Stimulated activated CD4-positive, alpha-beta T cell treated with anti-CD3 and anti-CD28 coated beads, Interleukin-12 subunit alpha, Interleukin-12 subunit beta, amount 100 ng/mL, for 48 hours (primary cell): ENCODE results near the gene AMZ2.
"Not testable (repeated sequence)": the region's sequence is repeated elsewhere in the genome, so short reads cannot be mapped to it uniquely, and the experiment has no call there.

Source experiments
- DNase-seq, 3 donors: peaks; one replicate each; pipeline ENCODE4 v3.0.0-alpha.2; 2020; ENCODE audit warnings: low read depth in 2 of 3, low spot score in 1 of 3

AMZ2 gene

DNA sequence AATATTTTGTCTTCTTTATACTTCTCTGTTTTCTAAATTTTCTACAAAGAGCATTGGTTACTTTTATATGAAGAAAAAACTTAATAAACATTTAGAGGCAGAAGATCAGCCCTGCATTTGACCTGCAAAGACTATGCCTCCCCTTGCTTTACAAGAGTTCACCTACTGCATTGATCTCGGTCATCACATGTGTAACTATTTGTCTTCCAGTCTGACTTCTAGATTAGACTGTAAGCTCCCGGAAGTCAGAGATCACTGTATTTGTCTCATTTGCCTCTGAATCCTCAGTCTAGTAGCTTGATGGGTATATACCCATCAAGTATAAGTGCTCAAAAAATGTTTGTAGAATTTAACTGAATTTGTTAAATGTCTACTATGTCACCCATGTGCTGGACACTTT, 27.7 kb upstream of the AMZ2 start:
- not testable (repeated sequence) for DNase-seq

DNA sequence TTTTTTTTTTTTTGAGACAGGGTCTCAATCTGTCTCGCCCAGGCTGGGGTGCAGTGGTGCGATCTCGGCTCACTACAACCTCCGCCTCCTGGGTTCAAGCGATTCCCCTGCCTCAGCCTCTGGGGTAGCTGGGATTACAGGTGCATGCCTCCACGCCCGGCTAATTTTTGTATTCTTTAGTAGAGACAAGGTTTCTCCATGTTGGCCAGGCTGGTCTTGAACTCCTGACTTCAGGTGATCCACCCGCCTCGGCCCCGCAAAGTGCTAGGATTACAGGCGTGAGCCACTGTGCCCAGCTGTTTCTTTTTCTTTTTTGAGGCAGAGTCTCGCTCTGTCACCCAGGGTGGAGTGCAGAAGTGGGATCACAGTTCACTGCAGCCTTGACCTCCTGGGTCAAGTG, 27.1 kb upstream of the AMZ2 start:
- not testable (repeated sequence) for DNase-seq

DNA sequence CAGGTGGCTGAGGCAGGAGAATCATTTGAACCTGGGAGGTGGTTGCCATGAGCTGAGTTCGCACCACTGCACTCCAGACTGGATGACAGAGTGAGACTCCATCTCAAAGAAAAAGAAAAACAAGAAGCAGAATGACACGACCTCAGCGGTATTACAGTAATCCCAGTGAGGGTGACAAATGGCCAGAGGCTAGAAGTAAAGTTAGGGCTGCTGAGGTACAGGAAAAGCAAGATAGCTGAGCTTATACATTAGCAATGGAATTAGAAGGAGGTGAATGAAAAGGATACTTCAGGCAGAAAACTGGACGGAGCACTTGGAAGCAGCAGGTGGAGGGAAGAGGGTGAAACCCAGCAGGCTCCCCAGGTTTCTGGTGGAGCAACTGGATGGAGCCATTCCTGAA, 26.1 kb upstream of the AMZ2 start:
- DNase-seq: no peak

DNA sequence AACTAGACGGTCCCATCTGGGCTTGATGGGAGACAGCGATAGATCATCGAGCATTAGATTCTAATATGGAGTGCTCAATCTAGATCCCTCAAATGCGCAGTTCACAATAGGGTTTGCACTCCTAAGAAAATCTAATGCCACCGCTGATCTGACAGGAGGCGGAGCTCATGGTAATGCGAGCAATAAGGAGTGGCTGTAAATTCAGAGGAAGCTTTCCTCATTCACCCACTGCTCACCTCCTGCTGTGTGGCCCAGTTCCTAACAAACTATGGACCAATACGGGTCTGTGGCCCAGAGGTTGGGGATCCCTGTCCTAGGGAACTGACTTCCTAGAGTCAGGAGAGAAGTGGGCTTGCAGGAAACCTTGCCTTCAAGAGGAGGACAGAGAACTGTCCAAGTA, 25.2 kb upstream of the AMZ2 start:
- no peak for DNase-seq

DNA sequence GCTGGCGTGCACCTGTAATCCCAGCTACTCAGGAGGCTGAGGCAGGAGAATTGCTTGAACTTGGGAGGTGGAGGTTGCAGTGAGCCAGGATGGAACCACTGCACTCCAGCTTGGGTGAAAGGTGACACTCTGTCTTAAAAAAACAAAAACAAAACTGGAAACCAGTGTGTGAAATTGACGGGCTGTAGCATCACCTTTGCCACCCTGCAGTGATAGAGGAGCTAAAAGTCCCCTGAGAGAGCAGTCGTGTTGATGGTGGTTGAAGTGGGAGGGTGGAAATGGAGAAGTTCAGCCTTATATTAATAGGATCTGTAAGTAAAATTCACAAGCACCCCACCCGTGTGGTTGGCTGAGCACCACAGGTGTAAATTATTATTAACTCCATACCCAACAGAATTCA, 22.8 kb upstream of the AMZ2 start:
- DNase-seq: not testable (repeated sequence)

DNA sequence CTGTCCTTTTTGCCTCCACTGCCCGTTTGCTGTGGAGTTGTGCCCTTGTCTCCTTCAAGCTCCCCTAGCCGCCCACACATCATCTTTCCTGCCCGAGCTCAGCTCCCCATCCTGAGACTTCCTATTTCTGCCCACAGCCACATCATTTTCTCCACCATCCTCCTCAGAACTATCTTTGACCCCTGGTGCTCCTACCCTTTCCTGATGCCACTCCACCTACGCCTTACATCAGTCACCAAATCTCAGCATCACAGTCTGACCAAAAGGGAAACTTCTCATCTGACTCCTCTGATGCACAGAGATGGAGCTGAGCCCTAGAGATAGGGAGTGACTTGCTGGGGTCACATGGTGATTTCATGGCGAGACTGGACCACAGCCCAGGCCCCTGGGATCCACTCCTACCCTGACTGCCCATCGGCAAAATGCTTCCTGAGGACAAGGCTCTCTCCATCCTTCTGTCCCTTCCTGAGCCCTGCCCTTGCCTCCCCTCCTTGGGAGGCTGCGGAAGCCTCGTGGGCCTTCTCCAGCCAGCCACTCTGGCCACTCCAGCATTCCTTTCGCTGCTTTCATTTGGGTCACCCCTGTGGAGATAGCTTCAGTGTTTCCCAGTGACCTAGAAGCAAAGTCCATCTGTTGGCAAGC, 19.7 kb upstream of the AMZ2 start:
- DNase-seq: peak in 1 of 3 donors; percentile 35

DNA sequence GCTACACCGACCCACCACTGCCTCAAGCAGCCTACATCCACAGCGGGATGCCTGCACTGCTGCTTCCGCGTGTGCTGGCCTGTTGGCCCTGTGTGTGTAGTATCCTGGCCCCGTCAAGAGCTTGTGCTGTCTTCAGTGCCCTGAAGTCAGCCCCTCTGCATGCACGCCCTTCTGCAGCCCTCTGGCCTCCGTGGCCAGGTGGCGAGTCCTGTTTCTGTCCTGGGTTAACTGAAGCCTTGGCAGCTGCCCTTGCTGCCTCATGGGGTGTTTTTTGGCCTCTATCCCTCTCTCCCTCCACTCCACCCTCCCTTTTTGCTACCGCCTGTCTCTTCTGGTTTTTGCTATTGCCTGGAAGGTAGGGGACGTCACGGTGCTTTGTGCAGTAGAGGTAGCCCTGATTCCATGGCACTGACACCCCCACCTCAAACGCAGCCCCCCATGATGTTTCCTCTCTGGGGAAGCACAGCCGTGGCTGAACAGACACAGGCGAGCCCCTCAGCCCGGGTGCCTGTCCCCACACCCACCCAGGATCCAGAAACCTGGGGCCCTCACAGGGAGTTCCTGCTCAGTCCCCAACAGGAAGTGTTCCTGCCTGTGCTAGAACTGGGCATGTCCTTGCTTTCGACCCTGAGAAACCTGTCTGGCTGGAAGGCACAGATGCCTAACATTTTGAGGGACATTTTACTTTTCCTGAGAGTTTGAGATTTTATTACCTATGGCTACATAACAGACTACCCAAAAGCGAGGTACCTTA, 18.8 kb upstream of the AMZ2 start:
- no peak for DNase-seq

DNA sequence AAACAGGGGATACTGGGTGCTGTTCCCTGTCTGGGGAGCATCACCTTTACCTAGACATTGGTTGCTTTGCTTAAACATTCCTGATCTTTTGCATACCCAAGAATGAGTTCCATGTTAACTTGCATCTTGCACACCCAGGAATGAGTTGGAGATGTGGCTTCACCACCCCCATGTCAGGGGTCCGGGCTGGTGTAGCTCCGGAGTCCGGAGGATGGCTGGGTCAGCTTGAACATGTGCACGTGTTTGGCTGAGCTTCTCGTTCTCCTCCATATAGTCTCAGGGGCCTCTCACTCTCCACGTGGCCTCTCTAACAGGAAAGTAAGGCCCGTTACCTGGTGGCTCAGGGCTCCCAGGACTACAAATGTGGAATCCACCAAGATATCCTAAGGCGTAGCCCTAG, 18.2 kb upstream of the AMZ2 start:
- DNase-seq: no peak

DNA sequence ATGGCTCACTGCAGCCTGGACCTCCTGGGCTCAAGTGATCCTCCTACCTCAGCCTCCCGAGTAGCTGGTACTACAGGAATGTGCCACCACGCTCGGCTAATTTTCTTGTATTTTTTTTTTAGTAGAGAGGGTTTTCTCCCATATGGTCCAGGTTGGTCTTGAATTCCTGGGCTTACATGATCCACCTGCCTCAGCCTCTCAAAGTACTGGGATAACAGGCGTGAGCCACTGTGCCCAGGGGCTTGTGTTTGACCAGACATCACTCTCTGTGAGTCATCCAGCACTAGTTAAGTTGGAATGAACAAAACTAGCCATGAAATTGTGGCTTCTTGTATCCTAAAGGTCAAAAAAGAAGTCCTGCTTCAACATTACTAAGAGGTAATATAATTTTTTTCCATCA, 16.7 kb upstream of the AMZ2 start:
- not testable (repeated sequence) for DNase-seq

DNA sequence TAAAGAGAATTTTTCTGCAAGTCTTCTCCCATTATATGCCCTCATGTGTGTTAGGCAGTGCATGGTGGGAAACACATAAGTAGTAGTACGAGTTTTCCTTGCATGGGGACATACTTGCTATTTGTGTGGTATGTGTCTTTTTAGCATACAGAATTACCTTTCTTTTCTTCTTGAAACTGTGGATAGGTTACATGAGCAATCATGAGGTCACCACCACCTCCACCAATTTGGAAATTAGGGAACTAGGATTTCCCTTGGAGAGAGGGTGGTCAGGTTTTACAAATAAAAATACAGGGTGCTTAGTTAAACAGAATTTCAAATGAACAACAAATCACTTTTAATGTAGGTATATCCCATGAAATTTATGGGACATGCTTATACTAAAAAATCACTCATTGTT, 16.3 kb upstream of the AMZ2 start:
- no peak for DNase-seq

DNA sequence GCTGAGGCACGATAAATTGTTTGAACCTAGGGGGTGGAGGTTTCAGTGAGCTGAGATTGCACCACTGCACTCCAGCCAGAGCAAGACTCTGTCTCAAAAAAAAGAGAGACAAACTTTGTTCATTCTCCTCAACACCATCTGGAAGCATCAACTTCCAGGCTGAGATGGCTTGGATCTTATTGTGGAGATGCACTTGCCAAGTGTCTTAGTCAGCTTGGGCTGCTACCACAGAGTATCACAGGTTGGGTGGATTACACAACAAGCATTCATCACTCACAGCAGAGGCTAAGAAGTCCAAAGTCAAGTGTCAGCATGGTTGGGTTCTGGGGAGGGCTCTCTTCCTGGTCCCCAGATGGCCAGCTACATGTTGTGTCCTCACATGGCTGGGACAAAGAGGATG, 15.1 kb upstream of the AMZ2 start:
- not testable (repeated sequence) for DNase-seq

DNA sequence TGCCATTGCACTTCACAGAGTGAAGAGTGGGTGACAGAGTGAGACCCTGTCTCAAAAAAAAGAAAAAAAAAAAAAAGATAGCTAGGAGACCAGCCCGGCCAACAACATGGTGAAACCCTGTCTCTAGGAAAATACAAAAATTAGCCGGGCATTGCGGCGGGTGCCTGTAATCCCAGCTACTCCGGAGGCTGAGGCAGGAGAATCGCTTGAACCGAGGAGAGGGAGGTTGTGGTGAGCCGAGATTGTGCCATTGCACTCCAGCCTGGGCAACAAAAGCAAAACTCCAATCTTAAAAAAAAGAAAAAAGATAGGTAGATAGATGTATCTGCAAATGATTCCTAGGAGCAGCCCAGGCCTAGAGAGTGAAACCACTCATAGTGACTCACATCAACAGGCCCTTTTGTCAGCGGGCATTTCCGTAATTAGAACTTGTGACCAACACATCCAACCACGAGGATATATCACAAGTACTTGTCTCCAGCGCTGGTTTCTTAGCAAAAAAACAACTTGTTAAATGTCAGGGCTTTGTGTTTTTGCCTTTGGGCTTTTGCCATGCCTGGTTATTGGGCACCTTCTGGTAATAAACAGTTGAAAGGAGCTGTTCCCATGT, 13.0 kb upstream of the AMZ2 start:
- not testable (repeated sequence) for DNase-seq

DNA sequence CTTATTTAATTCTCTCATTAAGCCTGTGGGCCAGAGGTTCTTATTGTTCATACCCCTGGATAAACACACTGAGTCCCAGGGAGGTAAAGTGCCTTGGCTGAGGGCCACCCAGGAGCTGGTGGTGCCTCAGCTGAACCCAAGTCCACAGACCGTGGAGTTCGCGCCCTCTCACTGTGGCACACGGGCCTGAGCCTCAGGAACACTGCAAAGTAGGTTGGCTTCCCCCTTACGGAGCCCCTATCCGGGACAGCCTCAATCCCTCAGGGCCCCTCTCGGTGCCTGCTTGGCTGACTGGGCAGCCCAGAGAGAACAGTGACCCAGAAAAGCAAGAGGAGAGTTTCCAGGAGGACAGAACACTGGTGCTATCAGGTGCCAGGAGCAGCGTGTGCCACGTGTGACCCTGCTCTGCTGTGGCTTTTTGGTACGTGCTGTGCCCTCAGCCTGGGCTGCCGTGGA, 12.5 kb upstream of the AMZ2 start:
- not testable (repeated sequence) for DNase-seq

DNA sequence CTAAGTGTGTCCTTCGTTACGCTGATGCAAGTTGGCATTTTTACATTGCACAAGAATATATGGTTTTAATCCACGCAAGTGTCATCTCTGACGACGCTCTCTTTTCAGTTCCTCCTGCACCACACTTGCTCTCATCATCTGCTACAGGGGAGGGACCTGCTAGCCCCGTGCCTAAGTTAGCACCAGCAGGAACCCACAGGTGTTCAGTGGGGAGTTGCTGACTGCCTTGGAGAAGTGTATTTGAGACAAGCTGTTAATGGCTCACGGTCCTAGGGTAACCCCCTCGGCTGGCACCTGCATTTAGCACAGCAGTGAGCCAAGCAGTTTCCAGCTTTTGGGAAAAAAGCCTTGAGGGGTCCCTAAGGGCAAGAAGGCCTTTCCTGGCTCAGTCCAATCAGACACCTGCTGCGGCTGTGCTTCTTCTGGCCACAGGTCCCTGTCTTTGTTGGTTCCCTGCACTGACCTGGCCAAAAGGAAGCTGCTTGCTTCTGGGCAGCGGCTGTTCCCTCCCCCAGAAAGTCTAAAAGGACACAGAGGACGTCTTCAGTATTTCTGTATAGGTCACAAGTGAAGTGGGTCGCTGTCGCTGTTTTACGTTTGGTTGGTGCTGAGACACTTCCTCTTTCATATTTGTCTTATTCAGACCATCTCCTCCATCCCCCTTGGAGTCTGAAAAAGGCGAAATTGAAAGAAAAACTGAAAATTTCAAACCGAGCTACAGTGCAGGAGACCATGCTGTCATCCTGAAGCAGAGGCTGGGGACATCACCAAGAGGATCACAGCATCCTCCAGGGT, 10.3 kb upstream of the AMZ2 start:
- peak in 1 of 3 donors; percentile 29 for DNase-seq

DNA sequence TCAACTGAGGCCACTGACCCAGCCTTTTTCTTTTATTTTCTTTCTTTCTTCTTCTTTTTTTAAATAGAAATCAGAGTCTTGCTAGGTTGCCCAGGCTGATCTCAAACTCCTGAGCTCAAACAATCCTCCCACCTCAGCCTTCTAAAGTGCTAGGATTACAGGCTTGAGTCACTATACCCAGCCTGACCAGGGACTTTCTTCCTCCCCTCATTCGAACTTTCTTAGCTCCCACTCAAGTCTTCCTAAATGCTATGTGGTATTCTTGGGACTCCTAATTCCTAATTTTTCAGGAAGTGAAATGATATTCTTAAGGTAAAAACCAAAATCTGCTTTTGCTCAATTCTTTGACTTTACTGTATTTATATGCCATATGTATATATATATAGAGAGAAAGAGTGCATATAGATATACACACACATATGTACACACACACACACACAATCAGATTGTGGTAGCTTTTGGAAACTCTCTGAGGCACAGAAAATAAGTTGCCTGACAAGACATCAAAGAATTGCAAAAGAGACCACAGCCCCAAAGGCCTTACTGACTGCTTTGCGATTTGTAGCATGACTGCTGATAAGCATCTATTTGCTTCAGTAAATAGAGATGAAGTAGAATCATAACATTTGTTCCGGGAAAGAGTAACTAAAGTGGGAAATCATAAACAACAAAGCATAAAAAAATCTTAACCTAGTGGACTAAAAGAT, 9.5 kb upstream of the AMZ2 start:
- no peak for DNase-seq

DNA sequence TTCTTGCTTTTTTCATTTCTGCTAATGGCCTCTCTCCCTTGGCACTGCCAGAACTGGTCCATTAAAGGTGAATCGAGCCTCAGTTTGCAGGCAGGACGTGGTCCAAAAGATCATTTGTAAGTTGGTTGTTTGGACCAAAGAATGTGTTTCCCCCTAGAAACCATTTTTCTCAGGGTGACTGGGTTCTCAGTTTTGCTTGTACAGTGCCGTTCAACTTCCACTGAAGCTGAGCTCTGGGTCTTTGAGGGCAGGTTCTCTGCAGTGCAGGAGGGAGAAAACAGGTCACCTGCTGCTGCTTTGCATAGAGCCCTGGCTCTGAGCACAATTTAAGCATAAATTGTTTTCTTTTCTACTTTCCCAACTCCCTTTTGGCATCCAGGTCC, 9.0 kb upstream of the AMZ2 start:
- DNase-seq: peak in 1 of 3 donors; percentile 34

DNA sequence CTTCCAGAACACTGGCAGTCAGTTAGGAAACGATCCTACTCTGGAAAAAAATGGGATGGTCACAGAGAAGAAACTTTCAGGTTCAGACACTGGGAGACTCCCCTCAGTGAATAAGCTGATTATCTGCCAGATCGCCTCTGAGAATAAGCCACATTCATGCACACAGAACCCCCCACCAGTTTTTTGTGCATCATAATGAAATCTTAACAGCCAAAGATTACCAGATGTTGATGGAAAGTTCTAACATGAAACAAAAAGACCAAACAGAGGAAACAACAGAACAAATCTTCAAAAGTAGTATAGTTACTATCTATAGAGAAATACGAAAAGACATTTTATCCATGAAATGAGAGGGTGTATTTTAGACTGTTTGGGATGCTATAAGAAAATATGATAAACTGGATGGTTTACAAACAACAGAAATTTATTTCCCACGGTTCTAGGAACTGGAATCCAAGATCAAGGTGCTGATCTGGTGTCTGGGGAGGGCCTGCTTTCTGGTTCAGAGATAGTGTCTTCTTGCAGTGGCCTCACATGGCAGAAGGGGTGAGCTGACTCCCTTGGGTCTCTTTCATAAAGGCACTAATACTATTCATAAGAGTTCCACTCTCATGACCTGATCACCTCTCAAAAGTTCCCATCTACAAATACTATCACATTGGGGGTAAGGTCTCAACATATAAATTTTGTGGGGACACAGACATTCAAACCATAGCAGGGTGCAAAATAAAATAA, 8.0 kb upstream of the AMZ2 start:
- no peak for DNase-seq

DNA sequence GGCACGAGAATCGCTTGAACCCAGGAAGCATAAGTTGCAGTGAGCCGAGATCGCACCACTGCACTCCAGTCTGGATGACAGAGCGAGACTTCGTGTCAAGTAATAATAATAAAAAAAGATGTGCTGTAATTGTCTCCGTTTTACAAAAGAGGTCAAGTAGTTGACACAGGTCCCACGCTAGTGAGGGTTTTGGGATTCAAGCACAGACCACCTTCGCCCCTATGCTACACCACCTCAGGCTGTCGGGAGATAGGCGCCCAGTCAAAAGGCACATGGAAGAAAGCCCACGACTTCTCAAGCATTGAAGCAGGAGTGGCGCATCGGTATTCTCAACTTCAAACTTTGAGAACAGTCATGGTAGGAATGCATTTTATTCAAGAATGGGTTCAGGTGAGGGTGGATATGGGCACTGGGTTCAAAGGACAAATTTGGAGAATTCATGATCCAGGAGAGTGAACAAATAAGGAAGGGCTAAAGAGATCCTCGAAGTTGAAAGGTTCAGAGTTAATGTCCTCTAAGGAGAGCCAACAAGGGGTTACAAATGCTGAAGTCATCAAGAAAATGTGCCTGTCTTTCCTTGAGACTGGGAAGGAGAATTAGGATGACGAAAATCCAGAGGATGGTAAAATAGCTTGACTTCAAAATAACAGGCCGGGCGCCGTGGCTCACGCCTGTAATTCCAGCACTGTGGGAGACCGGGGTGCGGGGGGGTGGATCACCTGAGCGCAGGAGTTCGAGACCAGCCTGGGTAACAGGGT, 1.4 kb upstream of the AMZ2 start:
- no peak for DNase-seq

DNA sequence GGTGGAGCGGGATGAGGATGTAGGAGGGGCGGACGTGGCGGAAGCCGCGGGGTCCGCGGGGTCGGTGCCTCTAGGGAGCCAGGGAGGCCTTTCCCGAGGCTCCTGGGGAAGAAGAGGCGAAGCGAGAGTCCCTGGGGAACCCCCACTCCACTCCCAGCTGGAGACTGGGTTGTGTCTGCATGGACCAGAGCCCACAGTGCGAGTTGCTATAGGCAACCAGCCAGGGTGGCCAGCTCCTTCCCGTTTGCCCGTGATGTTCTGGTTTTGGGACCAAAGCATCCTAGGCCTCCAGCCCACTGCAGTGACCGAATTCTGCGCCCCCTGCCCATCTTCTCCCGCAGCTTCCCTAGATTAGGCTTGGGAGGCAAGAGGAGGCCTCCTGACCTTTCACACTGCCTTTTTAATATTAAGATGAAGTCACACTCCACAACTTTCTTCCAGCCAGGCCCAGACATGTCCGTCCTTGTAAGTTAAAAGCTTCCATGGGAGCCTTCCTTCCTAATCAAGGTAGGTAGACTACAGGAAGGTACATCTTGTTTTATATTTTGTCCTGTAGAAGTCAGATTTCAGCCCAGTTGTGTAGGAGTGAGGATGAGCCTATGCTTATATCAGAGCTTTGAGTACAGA, 469 bp downstream of the AMZ2 start:
- peak in 1 of 3 donors; percentile 41 for DNase-seq
